H1 (cell line): ENCODE results near the gene CEACAM6.

Experiments
- CTBP2 ChIP-seq: IDR thresholded peaks from 2 replicates; pipeline ENCODE4 v1.7.0; 2011; ENCODE audit warnings: borderline replicate concordance, mild to moderate bottlenecking, moderate library complexity, mixed read lengths, low read length; ENCODE audit not compliant: insufficient read depth, insufficient read length
- EP300 ChIP-seq, 2 experiments: IDR thresholded peaks; 1 replicate in 1 of 2; 2 replicates in 1 of 2; pipeline ENCODE4 v1.6.1; 2011 to 2012; ENCODE audit warnings: low read depth in 2 of 2, low read length in 2 of 2, mild to moderate bottlenecking in 2 of 2, borderline replicate concordance in 1 of 2, inconsistent platforms in 1 of 2, moderate library complexity in 1 of 2
- RFX5 ChIP-seq: IDR thresholded peaks from 2 replicates; pipeline ENCODE4 v1.6.1; 2011; ENCODE audit warnings: low read depth, low read length, improper control_type of control experiment, borderline replicate concordance

GRCh38 chr19:41796362-41796761, 41.0 kb downstream of the CEACAM6 start, which contains the start of gene CEACAM3:
- TF ChIP-seq RFX5 (no peak), CTBP2 (no peak), EP300 (IDR thresholded peaks at IDR 0.05; ENCODE audit: borderline replicate concordance in 1 of 2, low read depth in 2 of 2, low read length in 2 of 2) (no peak)
